HCT116 (cell line): ENCODE measurements around the gene CALM3.

Source experiments
- CEBPB ChIP-seq: IDR thresholded peaks from 2 replicates; pipeline ENCODE4 v1.6.1; 2012; ENCODE audit warnings: low read depth
- JUND ChIP-seq: IDR thresholded peaks from 2 replicates; pipeline ENCODE4 v1.6.1; 2012
- POLR2A ChIP-seq: IDR thresholded peaks from 2 replicates; pipeline ENCODE4 v1.7.0; 2011; ENCODE audit warnings: borderline replicate concordance; ENCODE audit not compliant: insufficient read depth, insufficient read length; ENCODE audit errors: extremely low read depth
- RAD21 ChIP-seq: IDR thresholded peaks from 2 replicates; pipeline ENCODE4 v1.6.1; 2012; ENCODE audit warnings: low read depth, mild to moderate bottlenecking
- YY1 ChIP-seq: IDR thresholded peaks from 2 replicates; pipeline ENCODE4 v1.6.1; 2011; ENCODE audit warnings: low read length, low read depth, moderate library complexity, mild to moderate bottlenecking; ENCODE audit not compliant: insufficient replicate concordance; ENCODE audit errors: extremely low read depth
- TF ChIP-seq, protein P1 (sequence below), 3 experiments: fragments of 200-600 bp in 1 of 3; sonication (generic) in 1 of 3; IDR thresholded peaks in 2 of 3; conservative IDR thresholded peaks in 1 of 3; 2 replicates each; pipeline ENCODE4 v1.5.1; 2012 to 2017; ENCODE audit warnings: low read depth in 2 of 3, low read length in 2 of 3, antibody characterized with exemption in 1 of 3, borderline replicate concordance in 1 of 3, control low read depth in 1 of 3, mild to moderate bottlenecking in 1 of 3, mixed read lengths in 1 of 3, mixed run types in 1 of 3, moderate library complexity in 1 of 3; ENCODE audit not compliant: insufficient read depth in 1 of 3

GRCh38 chr19:46639358-46640182 lies 38.4 kb downstream of the CALM3 start:
- TF ChIP-seq JUND (no peak), POLR2A (no peak), CEBPB (no peak), RAD21 (no peak), YY1 (no peak)
- TF ChIP-seq, protein P1, sequence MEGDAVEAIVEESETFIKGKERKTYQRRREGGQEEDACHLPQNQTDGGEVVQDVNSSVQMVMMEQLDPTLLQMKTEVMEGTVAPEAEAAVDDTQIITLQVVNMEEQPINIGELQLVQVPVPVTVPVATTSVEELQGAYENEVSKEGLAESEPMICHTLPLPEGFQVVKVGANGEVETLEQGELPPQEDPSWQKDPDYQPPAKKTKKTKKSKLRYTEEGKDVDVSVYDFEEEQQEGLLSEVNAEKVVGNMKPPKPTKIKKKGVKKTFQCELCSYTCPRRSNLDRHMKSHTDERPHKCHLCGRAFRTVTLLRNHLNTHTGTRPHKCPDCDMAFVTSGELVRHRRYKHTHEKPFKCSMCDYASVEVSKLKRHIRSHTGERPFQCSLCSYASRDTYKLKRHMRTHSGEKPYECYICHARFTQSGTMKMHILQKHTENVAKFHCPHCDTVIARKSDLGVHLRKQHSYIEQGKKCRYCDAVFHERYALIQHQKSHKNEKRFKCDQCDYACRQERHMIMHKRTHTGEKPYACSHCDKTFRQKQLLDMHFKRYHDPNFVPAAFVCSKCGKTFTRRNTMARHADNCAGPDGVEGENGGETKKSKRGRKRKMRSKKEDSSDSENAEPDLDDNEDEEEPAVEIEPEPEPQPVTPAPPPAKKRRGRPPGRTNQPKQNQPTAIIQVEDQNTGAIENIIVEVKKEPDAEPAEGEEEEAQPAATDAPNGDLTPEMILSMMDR (IDR thresholded peaks at IDR 0.05 in 2 of 3, conservative IDR thresholded peaks at IDR 0.05 in 1 of 3; ENCODE audit: borderline replicate concordance in 1 of 3, insufficient read depth in 1 of 3, low read depth in 2 of 3, low read length in 2 of 3), result no peak
